ENCODE results near the gene LENG1. TPM values are rescaled to one million over a fixed set of nuclear protein-coding genes. Genes with fewer than 3 reads are reported as not detected.

LENG1 gene
- total and polyA plus RNA-seq, 2 donors (not counting 3 experiments of a cell fraction or from before 2014, with no cell fraction given) = 3.0 to 5.0 TPM

- intact Hi-C loops (cut with micrococcal nuclease) = no loop called here
- Histone ChIP-seq H3K9me1 (replicated peaks; ENCODE audit: control insufficient read depth, extremely low read depth, insufficient read depth, low read length) (no peaks in the 10 kb centered on the region), H3K9ac (replicated peaks; ENCODE audit: extremely low read depth, insufficient read depth, low read length) (no peak overlapping the region), H3K27me3 (ENCODE audit: control insufficient read depth in 2 of 2, insufficient read depth in 2 of 2, low read length in 2 of 2) (no peaks in the 10 kb centered on the region), H3K9me3 (replicated peaks; ENCODE audit: control insufficient read depth, insufficient read depth, low read length) (no peaks in the 10 kb centered on the region), H3K79me2 (ENCODE audit: control insufficient read depth, insufficient read depth, low read length) (no peaks in the 10 kb centered on the region), H3K4me3 (replicated peaks in 1 of 3; ENCODE audit: insufficient read depth in 1 of 3, low read depth in 1 of 3, low read length in 3 of 3) (no peak overlapping the region), H4K20me1 (replicated peaks; ENCODE audit: control insufficient read depth, extremely low read depth, insufficient read depth, low read length) (no peaks in the 10 kb centered on the region), H3K27ac (ENCODE audit: insufficient read depth, low read depth, low read length) (no peak overlapping the region), H3K4me2 (ENCODE audit: insufficient read depth, low read length) (no peak overlapping the region), H3K36me3 (ENCODE audit: control insufficient read depth in 2 of 2, extremely low read depth in 1 of 2, insufficient read depth in 2 of 2, low read length in 2 of 2) (peaks cover 7 to 38% of the 10 kb centered on the region in 2 experiments), H3K4me1 (ENCODE audit: control insufficient read depth, extremely low read depth, insufficient read depth, low read length) (no peaks in the 10 kb centered on the region), H2AFZ (ENCODE audit: low read depth, low read length) (no peak overlapping the region)
- dilution Hi-C loops (cut with MboI; ENCODE audit: extremely low pct_ligation_motif_present, low sequenced_read_pairs) = no loop called here
- BruUV-seq (replicated peaks) = TSS peak; percentile 26
- POLR2A ChIA-PET = no interaction called here
- CTCF ChIA-PET = interaction anchor here (1.0 to 1.8 kb wide), 5 partner anchors 9 to 87 kb away, joined by 3 to 6 read pairs (median 3); partner anchors contain the start of genes MBOAT7 and TSEN34
- DNase-seq (ENCODE audit: low read depth, low spot score) = no peak
- TF ChIP-seq GATA2 (IDR thresholded peaks at IDR 0.05; ENCODE audit: insufficient read depth, insufficient read length, low read depth, low read length) (no peak), CTCF (IDR thresholded peaks at IDR 0.05; ENCODE audit: extremely low read depth in 1 of 2, insufficient read depth in 1 of 2, low read depth in 1 of 2, low read length in 2 of 2) (no peak), MYC (IDR thresholded peaks at IDR 0.05; ENCODE audit: low read depth, low read length) (no peak), JUN (IDR thresholded peaks at IDR 0.05; ENCODE audit: borderline replicate concordance, insufficient read depth, insufficient read length, low read depth) (no peak), EZH2 (IDR thresholded peaks at IDR 0.05; ENCODE audit: borderline replicate concordance, low read depth, low read length, severe bottlenecking) (no peak), POLR2AphosphoS5 (IDR thresholded peaks at IDR 0.05; ENCODE audit: insufficient read depth, low read depth, low read length) (no peak), FOS (IDR thresholded peaks at IDR 0.05; ENCODE audit: borderline replicate concordance, insufficient read depth, low read length) (no peak), MAX (IDR thresholded peaks at IDR 0.05; ENCODE audit: insufficient read depth, insufficient read length) (no peak), POLR2A (IDR thresholded peaks at IDR 0.05; ENCODE audit: low read depth, low read length) (no peak)
- FAIRE-seq = no peak
Observed at GRCh38 chr19:54179262-54179852, 19.8 kb upstream of the LENG1 start.
